Thoracic aorta (tissue), 2 donors: ENCODE measurements around the gene CPVL. TPM values are rescaled to one million over a fixed set of nuclear protein-coding genes. Genes with fewer than 3 reads are reported as not detected.
A peak's percentile ranks its signal among the peaks of the same experiment; 100 is the strongest.

ENCODE experiments used
- ATAC-seq: fragments of 150-250 bp; one replicate; pipeline ENCODE4 v1.8.0; 2017; ENCODE audit warnings: low read depth; ENCODE audit not compliant: insufficient number of reproducible peaks, low FRiP score
- DNase-seq: peaks from one replicate; pipeline ENCODE4 v3.0.0-alpha.2; 2020; ENCODE audit warnings: low spot score
- H3K27ac ChIP-seq, 2 donors: fragments of 200-600 bp; sonication (generic); 1 replicate in 1 of 2; 2 replicates in 1 of 2; pipeline ENCODE4 v1.5.1; 2016; ENCODE audit warnings: mild to moderate bottlenecking in 2 of 2, moderate library complexity in 2 of 2
- H3K27me3 ChIP-seq: fragments of 200-600 bp; sonication (generic); replicated peaks from 2 replicates; pipeline ENCODE4 v1.6.0; 2016; ENCODE audit warnings: mild to moderate bottlenecking; ENCODE audit not compliant: insufficient read depth
- H3K36me3 ChIP-seq: fragments of 200-600 bp; sonication (generic); one replicate; pipeline ENCODE4 v1.5.1; 2016
- H3K4me1 ChIP-seq, 2 donors: fragments of 200-600 bp; sonication (generic); 1 replicate in 1 of 2; 2 replicates in 1 of 2; pipeline versions ENCODE4 v1.5.1 to v1.6.0; 2016; ENCODE audit warnings: low read depth in 2 of 2, mild to moderate bottlenecking in 1 of 2; ENCODE audit not compliant: control insufficient read depth in 1 of 2
- H3K4me3 ChIP-seq: fragments of 200-600 bp; sonication (generic); 2 replicates; pipeline ENCODE4 v1.5.1; 2016; ENCODE audit warnings: mild to moderate bottlenecking
- H3K9me3 ChIP-seq: fragments of 200-600 bp; sonication (generic); 2 replicates; pipeline ENCODE4 v1.5.1; 2016
- CTCF ChIP-seq: fragments of 200-600 bp; sonication (generic); IDR thresholded peaks from one replicate; pipeline ENCODE4 v1.5.1; 2019; ENCODE audit warnings: antibody characterized with exemption
- total RNA-seq, 2 donors: library from RNA; depleted of rRNA; stranded (reverse); fragments of >200 nt; gene quantifications; one replicate each; pipeline versions ENCODE4 v1.1.0 to v1.2.3, GENCODE V29; 2016

The CPVL gene
- total RNA-seq, 2 donors from 2014 or later: 21.0 to 22.9 TPM

- no peak for ATAC-seq
- no peak for DNase-seq
- no peaks in the 10 kb centered on the region for H3K36me3 ChIP-seq
- H3K27me3 ChIP-seq: peaks cover 15% of the 10 kb centered on the region
- no peak for TF ChIP-seq CTCF
- peak overlapping the region; percentile 73 for H3K4me3 ChIP-seq
- H3K9me3 ChIP-seq: no peaks in the 10 kb centered on the region
- H3K27ac ChIP-seq: no peak overlapping the region
- H3K4me1 ChIP-seq: peaks cover 4 to 35% of the 10 kb centered on the region in 2 donors
Observed at GRCh38 chr7:28954946-28955345, 191.4 kb downstream of the CPVL start.

GRCh38 chr7:28954471-28954870 lies 191.9 kb downstream of the CPVL start:
- Histone ChIP-seq H3K9me3 (no peaks in the 10 kb centered on the region), H3K4me1 (peaks cover 4 to 35% of the 10 kb centered on the region in 2 donors), H3K36me3 (no peaks in the 10 kb centered on the region), H3K4me3 (no peak overlapping the region), H3K27me3 (peaks cover 15% of the 10 kb centered on the region), H3K27ac (no peak overlapping the region)
- no peak for DNase-seq
- no peak for TF ChIP-seq CTCF
- ATAC-seq: no peak

- no peak for TF ChIP-seq CTCF
- DNase-seq: no peak
- H3K27ac ChIP-seq: no peak overlapping the region
- H3K4me1 ChIP-seq: peaks cover 4 to 33% of the 10 kb centered on the region in 2 donors
- ATAC-seq: no peak
- H3K9me3 ChIP-seq: no peaks in the 10 kb centered on the region
- H3K4me3 ChIP-seq: no peak overlapping the region
- no peaks in the 10 kb centered on the region for H3K36me3 ChIP-seq
- peaks cover 15% of the 10 kb centered on the region for H3K27me3 ChIP-seq
Observed at GRCh38 chr7:28953633-28954032, 192.7 kb downstream of the CPVL start.

Other genes starting within 250 kb of the CPVL start
- gene TRIL, start 188.2 kb downstream of the CPVL start, total RNA-seq: 1 to 10 TPM in 1 of 2 donors, under 1 TPM in 1; 0.49 to 2.6 TPM
- gene CHN2, start 48.2 kb upstream of the CPVL start, total RNA-seq: 10 to 100 TPM; 22.6 to 44.7 TPM